Measurements from ENCODE around the gene SHCBP1L.

SHCBP1L gene

DNA sequence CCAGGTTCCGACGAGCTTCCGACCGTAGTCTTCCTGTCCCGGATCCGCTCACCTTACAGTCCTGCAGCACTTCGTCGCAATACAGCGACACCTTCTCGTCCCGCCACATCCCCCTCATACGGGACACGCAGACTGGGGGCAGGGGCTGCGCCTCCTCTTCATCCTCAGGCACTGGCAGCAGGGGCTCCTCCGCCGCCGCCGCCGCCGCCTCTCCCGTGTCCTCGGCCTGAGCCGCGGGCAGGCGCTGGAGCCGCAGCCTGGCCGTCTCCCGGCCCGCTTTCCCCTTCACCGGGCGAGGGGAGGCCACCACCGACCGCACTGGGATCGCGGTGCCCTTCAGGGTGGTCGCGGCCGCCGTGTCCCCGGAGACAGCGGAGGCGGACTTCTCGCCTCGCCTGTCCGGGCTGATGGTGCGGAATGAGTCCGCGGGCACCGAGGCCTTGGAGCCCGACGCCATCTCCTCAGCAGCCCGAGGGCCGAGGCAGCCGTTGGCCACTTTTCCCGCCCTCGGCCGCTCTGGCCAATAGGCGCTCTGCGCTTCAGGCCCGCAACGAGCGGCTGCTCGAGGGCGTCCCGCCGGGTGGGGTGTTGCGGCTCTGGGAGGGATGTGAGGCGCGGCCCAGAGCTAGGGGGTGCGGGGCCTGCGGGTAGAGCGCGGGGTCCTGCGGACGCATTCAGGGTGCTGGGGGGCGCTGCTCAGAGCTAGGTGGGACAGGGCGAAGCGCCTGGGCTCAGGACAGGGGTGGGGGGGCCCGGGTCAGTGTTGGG is at the start of gene SHCBP1L:
Gene SHCBP1L, minus strand, starts transcription at position 490 of the 768 bp plus-strand sequence. Its CDS starts 33 bp downstream, at position 457.
- no peak for DNase-seq

DNA sequence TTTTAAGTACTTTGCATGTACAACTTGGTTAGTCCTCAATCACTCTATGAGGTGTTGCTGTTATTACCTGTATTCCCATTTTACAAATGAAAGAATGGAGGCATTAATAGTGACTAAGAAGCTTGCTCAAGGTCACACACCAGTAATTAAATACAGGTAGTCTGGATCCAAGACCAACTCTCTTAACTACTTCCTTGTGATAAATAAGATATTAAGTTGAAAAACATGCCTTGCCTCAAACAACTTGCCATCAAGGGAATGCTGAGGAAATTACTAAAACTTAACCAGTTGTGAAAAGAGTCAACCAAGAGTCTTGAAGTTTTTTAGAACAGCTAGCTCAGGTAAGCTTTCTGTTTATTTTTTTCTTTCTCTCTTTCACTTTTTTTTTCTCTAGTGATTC is 49.3 kb upstream of the SHCBP1L start:
- DNase-seq = no peak

DNA sequence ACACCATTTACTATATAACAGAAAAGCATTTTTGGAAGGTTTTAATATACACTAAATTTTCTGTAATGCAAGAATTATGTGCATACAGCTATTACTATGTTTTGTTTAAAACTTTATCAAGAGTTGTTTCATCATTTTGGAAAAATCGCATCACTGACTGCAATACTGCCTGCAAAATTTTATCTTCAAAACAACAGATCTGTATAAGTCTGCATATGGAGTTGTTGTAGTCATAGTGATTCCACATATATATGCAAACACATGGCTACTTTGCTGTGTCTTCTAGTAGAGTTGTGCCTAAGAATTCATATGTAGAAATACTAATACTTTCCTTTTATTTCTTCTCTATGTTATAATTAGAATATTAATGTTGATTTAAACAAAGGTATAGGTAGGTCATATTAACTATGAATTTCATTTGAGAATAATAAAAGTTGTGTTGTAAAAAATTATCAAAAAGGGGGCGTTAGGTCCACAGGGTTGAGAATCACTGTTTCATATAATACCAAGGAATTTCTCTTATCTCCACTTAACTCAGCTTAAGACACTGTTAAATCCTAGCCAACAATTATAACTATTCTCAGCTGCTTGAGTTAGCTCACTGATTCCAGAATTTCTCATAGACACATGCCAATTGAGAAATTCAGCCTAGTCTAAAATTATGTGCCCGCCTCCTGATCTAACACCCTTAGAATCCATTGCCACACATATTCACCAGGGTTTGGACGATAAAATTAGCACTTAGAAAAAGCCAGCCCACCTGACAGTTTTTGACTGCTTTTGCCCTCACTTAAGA is 47.4 kb upstream of the SHCBP1L start:
- DNase-seq = no peak

DNA sequence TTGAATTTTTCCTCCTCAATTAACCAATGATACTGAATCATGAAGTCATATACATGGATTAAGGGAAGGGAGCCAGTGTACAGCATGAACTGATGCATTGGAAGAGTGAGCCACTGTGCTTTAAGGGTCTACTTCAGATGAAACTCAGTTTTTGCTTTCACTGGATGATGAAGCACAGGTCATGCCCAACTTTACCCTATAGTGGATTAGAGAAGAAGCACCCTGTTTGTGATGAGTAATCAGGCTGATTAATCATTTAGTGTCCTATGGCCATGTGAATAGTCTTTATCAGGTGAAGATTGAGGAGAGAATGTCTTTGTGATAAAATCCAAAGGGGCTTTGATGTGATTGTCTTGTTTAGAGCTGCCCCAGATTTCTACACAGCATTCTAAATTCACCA is 45.5 kb upstream of the SHCBP1L start:
- DNase-seq = no peak

DNA sequence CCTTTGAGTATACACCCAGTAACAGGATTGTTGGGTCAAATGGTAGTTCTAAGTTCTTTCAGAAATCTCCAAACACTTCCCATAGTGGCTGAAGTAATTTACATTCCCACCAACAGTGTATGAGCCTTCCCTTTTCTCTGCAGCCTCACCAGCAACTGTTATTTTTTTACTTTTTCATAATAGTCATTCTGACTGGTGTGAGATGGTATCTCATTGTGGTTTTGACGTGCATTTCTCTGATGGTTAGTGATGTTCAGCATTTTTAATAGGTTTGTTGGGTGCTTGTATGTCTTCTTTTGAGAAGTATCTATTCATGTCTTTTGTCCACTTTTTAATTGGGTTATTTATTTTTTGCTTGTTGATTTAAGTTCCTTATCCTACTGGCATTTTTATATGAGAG is 43.9 kb upstream of the SHCBP1L start:
- DNase-seq = no peak

DNA sequence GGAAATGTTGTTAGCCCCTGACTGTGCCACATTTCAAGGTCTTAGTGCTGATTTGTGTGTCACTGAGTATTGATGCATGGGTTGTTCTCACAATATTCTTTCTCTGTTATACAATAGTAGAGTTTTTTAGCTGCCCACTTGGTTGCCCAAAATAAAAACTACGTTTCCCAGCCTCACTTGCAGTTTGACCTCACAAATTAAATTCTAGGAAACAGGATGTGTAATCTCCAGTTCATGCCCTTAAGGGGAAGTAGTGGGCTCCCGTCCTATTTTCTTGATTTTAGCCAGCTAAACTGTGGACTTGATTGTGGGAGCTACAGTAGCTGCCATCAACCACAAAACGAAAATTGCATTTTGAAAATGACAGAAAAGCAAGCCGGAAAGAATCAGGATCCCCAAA is 42.9 kb upstream of the SHCBP1L start:
- no peak for DNase-seq

DNA sequence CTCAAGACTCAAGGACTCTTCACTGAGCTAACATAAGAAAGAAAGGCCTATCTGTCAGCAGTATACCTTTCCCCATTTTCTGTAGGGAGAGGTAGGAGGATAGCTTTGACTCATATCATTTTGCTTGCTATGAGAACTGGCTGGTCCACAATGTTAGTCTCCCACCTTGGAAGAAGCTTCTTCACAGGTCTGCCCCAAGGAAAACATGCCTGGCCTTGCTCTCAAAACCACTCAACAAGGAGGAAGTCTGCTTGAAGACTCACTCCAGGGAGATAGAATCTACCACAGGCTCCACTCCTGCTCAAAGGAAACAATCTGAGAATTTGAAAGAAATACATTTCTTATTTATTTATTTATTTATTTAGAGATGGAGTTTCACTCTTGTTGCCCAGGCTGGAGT is 40.8 kb upstream of the SHCBP1L start:
- no peak for DNase-seq

DNA sequence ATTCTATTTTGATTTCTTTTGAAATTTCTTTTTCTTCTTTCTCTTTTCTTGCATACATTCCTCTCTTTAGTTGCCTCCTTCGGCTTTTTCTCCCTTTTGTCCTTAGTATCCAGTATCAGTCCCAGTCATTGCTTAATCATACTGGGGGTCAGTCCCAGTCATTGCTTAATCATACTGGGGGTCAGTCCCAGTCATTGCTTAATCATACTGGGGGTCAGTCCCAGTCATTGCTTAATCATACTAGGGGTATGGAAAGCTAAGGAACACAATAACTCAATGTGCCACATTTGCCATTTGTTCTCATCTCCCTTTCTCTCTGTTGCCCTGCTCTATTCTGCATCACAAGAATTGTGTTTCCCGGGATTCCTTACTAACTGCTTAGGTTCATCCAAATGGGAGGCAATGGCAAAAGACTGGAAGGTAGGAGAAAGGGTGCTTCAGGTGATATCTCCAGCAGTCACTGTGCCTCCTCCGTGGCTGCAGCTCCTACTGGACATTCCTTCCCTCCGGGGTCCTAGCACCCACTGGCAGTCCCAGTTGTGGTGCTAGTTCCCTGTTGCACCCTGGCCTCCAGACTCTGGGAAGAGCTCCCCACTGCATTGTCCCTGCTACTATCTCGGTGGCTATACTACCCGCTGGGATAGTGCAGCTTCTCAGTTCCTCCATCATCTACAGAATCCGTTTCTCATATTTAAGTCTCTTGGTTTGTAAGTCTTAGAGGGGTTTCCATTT is 37.6 kb upstream of the SHCBP1L start:
- DNase-seq = no peak

DNA sequence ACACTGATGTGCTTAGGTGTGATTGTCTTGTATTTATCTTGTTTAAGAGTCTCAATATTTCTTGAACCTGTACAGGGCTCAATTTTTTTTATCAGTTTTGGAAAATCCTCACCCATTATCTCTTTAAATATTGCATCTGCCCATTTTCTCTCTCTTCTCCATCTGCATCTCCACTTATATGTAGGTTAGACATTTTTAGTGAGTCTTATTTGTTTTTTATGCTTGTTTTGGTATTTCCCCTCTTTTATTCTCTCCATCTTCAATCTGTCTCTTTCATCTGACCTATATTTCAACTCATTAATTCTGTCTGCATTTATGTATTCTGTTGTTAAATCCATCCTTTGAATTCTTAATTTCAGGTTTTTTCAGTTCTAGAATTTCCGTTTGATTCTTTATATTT is 32.9 kb upstream of the SHCBP1L start:
- DNase-seq = no peak

DNA sequence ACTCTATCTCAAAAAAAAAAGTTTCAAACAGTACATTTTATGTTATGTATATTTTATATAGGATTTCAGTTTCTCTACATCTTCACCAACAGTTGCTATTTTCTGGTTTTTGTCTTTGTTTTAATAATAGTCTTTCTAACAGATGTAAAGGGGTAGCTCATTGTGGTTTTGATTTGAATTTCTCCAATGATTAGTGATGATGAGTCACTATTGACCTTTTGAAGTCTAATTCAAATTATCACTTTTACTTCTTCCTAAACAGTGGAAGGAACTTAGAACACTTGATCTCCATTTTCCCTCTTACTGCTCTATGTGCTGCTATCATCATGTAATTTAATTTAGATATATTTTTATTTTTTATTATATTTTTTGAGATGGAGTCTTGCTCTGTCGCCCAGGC is 31.7 kb upstream of the SHCBP1L start:
- DNase-seq = no peak

DNA sequence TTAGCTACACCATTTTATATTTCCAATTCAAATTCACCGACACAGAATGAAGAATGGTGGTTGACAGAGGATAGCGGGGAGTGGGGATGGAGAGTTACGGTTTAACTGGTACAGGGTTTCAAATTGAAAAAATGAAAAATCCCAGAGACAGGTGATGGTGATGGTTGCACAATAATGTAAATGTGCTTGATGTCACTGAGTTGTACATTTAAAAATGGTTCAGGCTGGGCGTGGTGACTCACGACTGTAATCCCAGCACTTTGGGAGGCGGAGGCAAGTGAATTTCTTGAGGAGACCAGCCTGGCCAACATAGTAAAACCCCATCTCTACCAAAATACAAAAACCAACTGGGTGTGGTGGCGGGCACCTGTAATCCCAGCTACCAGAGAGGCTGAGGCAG is 31.2 kb upstream of the SHCBP1L start:
- DNase-seq = no peak

DNA sequence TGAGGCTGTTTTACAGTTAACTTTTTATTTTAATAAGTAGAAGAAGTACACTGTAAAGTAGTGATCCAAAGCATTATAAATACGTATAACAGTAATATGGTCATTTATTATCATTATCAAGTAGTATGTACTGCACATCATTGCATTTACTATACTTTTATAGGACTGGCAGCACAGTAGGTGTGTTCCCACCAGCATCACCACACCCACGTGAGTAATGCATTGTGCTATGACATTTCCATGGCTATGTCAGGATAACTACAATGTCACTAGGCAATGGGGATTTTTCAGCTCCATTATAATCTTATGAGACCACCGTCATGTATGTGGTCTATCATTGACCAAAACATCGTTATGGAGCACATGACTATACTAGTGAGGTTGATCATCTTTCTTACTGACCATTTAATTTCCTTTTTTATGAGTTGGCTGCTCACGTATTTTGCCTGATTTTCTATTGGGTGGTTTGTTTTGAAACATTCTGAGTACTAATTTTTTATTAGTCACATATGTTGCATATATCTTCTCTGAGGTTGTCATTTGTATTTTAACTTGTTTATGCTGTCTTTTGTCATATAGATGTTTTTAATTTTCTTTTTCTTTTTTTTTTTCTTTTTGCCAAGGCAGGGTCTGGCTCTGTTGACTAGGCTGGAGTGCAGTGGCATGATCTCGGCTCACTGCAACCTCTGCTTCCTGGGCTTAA is 25.3 kb upstream of the SHCBP1L start:
- no peak for DNase-seq

DNA sequence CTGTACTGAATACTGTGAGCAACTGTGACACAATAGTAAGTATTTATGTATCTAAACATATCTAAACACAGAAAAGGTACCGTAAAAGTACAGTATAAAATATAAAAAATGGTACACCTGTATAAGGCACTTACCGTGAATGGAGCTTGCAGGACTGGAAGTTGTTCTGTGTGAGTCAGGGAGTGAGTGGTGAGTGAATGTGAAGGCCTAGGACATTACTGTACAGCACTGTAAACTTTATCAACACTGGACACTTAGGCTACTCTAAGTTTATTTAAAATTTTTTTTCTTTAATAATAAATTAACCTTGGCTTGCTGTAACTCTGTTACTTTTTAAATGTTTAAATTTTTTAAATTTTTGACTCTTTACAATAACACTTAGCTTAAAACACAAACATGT is 24.5 kb upstream of the SHCBP1L start:
- DNase-seq = no peak

DNA sequence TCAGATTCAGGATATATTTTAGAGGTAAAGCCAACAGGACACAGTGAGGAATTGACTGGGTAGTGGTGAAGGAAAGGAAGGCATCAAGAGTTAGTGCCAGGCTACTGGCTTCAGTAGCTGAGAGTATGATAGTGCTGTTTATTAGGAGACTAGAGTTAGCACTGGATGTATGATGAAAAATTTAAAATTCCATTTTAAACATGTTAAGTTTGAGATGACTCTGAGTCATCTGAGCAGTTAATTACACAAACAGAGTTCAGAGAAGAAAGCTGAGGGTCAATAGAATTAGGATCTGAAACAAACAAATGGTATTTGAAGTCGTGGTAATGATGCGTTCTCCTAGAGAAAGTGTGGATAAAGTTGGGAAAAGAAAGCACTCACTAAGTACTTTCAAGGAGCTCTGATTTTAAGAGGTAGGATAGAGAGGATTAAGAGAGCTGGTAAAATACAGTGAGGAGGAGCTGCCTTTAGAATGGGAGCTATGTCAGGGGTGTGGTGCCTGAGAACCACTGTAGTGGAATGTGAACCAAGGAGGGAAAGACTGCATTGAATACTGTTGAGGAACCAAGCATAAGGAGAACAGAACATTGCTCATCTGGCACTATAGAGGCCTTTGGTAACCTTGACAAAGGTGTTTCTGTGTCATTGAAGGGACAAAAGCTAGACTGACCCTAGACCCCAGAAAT is 21.7 kb upstream of the SHCBP1L start:
- DNase-seq = no peak

DNA sequence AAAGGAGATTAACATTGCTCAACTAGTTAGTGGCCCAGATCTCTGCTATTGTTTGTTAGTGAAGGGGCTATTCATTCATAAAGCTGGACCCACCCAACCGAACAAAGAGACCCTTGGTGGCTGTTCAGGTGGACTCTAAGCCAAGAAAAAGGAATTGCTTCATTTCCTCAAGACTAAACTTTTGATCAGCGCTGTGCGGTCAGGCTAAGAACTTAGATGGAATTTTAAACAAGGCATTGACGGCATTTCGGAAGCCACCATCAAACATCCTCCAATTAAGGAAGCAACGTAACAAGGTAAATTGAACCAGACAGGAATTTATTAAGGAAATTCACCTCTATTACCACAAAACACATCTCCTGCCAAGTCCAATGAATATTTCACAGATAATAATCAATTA is 19.9 kb upstream of the SHCBP1L start:
- no peak for DNase-seq

DNA sequence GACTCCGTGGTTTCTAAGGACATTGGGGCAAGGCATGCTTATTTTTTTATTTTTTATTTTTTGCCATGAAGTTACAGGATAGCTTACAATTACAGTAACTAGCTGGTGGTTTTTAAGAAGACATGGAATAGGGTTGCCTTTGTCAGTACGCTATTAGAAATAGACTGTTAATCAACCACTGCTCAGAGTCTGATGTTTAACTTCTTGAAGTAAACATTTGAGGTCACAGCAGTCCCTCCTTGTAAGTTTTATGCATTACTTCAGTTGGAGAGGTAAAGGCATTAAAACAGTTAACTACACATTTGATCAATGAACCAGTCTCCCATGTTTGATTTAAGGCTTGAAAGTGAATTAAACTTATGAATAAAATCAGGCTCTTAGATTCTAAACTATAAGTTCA is 19.3 kb upstream of the SHCBP1L start:
- no peak for DNase-seq

DNA sequence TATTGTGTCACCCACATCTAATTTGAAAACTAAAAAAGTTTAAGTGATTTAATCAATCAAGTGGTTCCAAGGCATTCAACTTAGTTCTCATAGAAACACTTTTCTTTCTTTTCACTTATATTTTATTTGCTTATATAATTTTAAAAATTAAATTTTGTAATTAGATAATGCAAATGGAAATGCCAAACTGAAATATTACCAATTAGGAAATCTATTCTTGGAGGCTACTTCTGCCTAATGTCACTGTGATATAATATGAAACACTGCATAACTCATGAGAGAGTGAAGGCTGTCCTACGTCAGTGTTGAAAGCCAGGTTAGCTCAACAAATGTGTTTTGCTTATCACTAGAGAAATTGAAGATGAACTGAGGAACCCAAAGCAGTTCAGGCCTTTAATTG is 18.3 kb upstream of the SHCBP1L start:
- no peak for DNase-seq

DNA sequence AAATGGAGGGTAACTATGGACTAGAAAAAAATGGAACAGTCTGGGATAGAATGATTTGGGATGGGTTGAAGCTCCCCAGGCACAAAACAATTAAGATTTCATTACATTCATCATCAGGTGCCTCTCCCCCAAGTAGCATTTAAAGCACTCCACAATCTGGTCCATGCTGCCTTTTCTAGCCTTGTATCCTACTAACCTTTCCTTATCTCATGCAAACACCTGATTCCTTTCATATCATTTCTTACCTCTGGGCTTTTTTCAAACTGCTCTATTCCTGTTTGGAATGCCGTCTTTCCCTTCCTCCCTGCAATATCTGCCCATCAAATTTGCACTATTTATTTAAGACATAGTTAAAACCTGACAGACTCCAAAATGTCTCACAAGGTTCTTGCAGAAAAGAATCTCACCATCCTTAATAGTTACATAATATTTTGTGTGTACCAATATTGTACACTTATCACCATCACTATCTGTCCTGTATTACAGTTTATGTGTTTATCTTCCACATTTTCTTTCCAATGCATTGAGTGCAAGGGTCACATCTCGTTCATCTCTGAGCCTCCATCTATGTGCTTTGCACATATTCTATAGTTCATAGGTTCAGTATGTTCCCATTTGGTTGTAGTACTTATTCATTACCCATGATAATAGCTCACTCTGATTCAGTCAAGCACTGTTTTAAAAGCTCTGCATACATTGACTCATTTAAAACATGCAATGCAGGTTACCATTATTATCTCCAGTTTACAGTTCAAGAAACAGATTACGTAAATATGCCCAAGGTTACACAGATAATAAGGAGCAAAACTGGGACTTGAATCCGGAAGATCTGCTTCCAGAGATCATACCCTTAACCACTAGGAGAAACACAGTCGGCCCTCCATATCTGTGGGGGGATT is 16.1 kb upstream of the SHCBP1L start:
- no peak for DNase-seq

DNA sequence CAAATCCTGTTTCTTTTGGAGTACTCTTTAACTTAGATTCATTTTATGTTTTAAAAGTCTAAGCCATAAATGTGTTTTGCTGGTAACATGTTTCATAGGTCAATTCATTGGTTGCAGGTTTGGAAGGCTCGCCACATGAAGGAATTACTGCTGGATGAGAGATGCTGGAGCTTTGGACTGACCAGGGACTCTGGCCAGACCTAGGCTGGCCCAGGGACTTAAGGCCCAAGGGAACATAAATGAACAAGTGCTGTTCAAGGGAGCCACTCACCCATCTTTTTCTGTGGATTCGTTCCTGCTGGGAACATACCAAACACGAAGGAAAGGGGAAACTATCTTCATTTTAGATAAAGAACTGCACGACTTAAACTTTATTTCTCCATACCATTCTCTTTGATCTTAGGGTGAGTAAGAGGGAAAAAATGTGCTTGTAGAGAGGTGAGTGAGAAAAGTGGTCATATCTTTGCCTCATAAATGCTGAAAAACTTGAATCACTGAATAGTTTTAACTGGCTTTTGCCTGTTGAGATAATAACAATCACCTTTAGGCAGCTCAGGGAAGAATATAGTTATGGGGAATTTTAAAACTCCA is 15.3 kb upstream of the SHCBP1L start:
- DNase-seq = no peak

DNA sequence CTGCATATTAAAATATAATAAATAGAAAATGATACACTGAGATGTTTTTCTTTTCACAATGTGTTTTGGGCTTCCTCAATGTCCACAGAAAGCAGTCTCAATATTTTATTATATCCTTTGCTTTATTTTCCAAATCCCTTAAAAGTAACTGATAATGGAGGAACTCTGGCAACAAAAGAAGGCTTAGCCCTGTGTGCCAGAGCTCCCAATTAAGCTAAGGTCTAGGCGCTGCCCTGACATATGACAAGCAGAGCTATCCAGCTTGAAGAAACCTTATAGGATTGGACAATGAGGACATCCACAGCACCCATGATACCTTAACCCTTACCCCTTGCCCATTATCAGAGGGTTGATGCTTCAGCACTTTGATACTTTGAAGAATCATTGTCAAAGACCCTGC is 12.9 kb upstream of the SHCBP1L start:
- no peak for DNase-seq

DNA sequence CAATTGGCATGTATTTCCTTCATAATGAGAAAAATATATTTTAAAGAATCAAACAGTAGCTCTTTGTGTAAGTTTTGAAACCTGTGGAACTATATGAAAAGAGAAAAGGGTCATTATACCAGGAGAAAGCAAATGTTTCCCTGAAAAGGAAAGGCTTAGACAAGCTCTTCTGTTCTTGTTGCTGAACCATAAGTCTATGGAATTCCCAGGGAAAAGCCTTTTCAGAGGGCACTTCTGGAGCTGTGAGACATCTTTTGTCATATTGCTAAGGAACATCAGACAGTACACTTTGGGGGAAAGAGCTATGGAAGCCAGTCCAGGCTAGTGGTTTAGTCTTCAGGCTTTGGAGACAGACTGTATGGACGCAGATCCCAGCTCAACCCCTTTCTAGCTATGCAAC is 12.1 kb upstream of the SHCBP1L start:
- no peak for DNase-seq
